Measurements from ENCODE around the gene HEPACAM.
A peak's percentile ranks its signal among the peaks of the same experiment; 100 is the strongest.
"Not testable (repeated sequence)": the region's sequence is repeated elsewhere in the genome, so short reads cannot be mapped to it uniquely, and the experiment has no call there.

Gene HEPACAM

GRCh38 chr11:124976531-124976930, 40.7 kb upstream of the HEPACAM start:
- no peak for DNase-seq (ENCODE audit: low read depth)
- no peak for TF ChIP-seq CTCF (conservative IDR thresholded peaks at IDR 0.05; ENCODE audit: low read depth, low read length)
- no peak overlapping the region for H3K4me3 ChIP-seq (ENCODE audit: low read depth, low read length)

- DNase-seq (ENCODE audit: low read depth), result no peak
- TF ChIP-seq CTCF (conservative IDR thresholded peaks at IDR 0.05; ENCODE audit: low read depth, low read length), result no peak
- H3K4me3 ChIP-seq (ENCODE audit: low read depth, low read length), result no peak overlapping the region
Observed at GRCh38 chr11:124971810-124972209, 36.0 kb upstream of the HEPACAM start.

DNA sequence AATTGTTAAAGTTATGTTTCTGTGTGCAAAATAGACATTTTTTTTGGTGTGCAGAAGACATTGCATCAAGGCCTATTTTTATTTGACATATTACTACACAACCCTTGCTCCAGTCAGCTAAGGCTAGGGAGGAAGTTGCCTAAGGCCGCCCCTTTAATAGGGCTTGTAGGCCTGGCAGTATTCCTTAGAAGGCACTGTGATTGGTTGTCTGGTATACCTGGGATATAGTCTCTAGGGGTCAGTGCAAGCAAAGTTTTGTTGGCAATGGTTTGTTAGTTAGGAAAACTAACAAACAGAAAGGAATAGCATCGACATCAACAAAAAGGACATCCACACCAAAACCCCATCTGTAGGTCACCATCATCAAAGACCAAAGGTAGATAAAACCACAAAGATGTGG, 35.1 kb upstream of the HEPACAM start:
- peak; percentile 28 for TF ChIP-seq CTCF (conservative IDR thresholded peaks at IDR 0.05; ENCODE audit: low read depth, low read length)
- no peak overlapping the region for H3K4me3 ChIP-seq (ENCODE audit: low read depth, low read length)
- DNase-seq (ENCODE audit: low read depth), result peak; percentile 73

DNA sequence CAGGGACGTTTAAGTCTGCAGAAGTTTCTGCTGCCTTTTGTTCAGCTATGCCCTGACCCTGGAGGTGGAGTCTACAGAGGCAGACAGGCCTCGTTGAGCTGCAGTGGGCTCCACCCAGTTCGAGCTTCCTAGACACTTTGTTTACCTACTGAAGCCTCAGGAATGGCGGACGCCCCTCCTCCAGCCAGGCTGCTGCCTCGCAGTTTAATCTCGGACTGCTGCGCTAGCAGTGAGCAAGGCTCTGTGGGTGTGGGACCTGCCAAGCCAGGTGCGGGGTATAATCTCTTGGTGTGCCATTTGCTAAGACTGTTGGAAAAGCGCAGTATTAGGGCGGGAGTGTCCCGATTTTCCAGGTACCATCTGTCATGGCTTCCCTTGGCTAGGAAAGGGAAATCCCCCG, 32.4 kb upstream of the HEPACAM start:
- not testable (repeated sequence) for DNase-seq (ENCODE audit: low read depth); H3K4me3 ChIP-seq (ENCODE audit: low read depth, low read length)

GRCh38 chr11:124961972-124962609, 26.2 kb upstream of the HEPACAM start:
- peak; percentile 93 for DNase-seq (ENCODE audit: low read depth)
- TF ChIP-seq CTCF (conservative IDR thresholded peaks at IDR 0.05; ENCODE audit: low read depth, low read length), result peak; percentile 74
- H3K4me3 ChIP-seq (ENCODE audit: low read depth, low read length), result no peak overlapping the region

DNA sequence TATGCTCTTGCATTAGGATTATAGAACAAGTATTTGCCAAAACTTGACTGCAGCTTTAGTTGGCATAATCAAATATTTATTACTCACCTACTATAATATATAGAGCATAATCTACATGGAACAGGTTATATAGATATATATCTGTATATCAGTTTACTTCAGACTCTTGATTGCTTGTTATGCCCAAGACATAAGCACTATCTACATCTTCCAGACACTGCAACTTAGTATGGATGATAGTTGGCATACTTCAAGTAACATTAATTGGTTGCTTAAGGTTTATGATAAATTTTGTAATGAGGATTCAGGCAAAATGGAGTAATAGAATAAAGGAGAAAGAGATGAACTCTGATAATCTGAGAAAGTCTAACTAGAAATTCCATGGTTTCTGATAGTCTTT, 19.2 kb upstream of the HEPACAM start:
- DNase-seq (ENCODE audit: low read depth), result no peak
- TF ChIP-seq CTCF (conservative IDR thresholded peaks at IDR 0.05; ENCODE audit: low read depth, low read length), result no peak
- no peak overlapping the region for H3K4me3 ChIP-seq (ENCODE audit: low read depth, low read length)

DNA sequence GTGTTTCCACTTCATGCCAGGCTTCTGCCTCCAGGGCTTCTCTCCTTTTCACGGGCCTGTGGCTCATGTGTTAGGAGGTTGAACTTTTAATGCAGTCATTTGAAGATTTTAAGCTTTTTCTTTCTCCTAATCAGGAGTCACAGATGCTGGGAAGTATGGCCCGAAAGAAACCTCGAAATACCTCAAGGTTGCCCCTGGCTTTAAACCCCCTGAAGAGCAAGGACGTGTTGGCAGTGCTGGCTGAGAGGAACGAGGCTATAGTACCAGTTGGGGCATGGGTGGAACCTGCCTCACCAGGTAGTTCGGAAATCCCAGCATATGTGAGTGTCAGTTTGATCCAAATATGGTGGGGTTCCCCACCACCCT, 18.7 kb upstream of the HEPACAM start:
- no peak for DNase-seq (ENCODE audit: low read depth)
- TF ChIP-seq CTCF (conservative IDR thresholded peaks at IDR 0.05; ENCODE audit: low read depth, low read length), result no peak
- H3K4me3 ChIP-seq (ENCODE audit: low read depth, low read length), result peak overlapping the region; percentile 82

Data from choroid plexus epithelial cell (primary cell).